Liver (tissue), 3 donors: ENCODE data around the gene ALPI.

ENCODE experiments used
- CTCF ChIP-seq: fragments of 150-350 bp; IDR thresholded peaks from 2 replicates; pipeline ENCODE4 v1.5.1; 2017; ENCODE audit warnings: improper control_type of control experiment, low read depth, low read length; ENCODE audit not compliant: missing input control
- EGR1 ChIP-seq, 2 donors: IDR thresholded peaks; 2 replicates each; pipeline ENCODE4 v1.6.1; 2016 to 2018; ENCODE audit warnings: antibody characterized with exemption in 2 of 2, low read depth in 2 of 2
- FOXA1 ChIP-seq: IDR thresholded peaks from 2 replicates; pipeline ENCODE4 v1.6.1; 2016; ENCODE audit warnings: antibody characterized with exemption
- GABPA ChIP-seq, 2 donors: IDR thresholded peaks in 1 of 2; conservative IDR thresholded peaks in 1 of 2; 2 replicates each; pipeline ENCODE4 v1.6.1; 2016; ENCODE audit warnings: antibody characterized with exemption in 2 of 2, mild to moderate bottlenecking in 1 of 2, moderate library complexity in 1 of 2
- HNF4G ChIP-seq: IDR thresholded peaks from 2 replicates; pipeline ENCODE4 v1.6.1; 2016; ENCODE audit warnings: antibody characterized with exemption
- RAD21 ChIP-seq, 2 donors: IDR thresholded peaks; 2 replicates each; pipeline ENCODE4 v1.6.1; 2016; ENCODE audit warnings: antibody characterized with exemption in 2 of 2, mild to moderate bottlenecking in 2 of 2
- RXRA ChIP-seq, 2 donors: IDR thresholded peaks; 2 replicates each; pipeline ENCODE4 v1.6.1; 2017 to 2018; ENCODE audit warnings: antibody characterized with exemption in 2 of 2, mild to moderate bottlenecking in 1 of 2
- SP1 ChIP-seq: IDR thresholded peaks from 2 replicates; pipeline ENCODE4 v1.6.1; 2018; ENCODE audit warnings: antibody characterized with exemption, mild to moderate bottlenecking
- YY1 ChIP-seq: IDR thresholded peaks from 2 replicates; pipeline ENCODE4 v1.6.1; 2016; ENCODE audit warnings: antibody characterized with exemption, mild to moderate bottlenecking
- TF ChIP-seq, protein P1 (sequence below): IDR thresholded peaks from 2 replicates; pipeline ENCODE4 v1.6.1; 2016; ENCODE audit warnings: antibody characterized with exemption, mild to moderate bottlenecking
- TF ChIP-seq, protein P2 (sequence below): IDR thresholded peaks from 2 replicates; pipeline ENCODE4 v1.6.1; 2016; ENCODE audit warnings: antibody characterized with exemption
- TF ChIP-seq, protein P3 (sequence below): IDR thresholded peaks from 2 replicates; pipeline ENCODE4 v1.6.1; 2016; ENCODE audit warnings: antibody characterized with exemption
- donor health status: healthy.
- donor health status: healthy.

- TF ChIP-seq CTCF = no peak
- TF ChIP-seq, protein P1, sequence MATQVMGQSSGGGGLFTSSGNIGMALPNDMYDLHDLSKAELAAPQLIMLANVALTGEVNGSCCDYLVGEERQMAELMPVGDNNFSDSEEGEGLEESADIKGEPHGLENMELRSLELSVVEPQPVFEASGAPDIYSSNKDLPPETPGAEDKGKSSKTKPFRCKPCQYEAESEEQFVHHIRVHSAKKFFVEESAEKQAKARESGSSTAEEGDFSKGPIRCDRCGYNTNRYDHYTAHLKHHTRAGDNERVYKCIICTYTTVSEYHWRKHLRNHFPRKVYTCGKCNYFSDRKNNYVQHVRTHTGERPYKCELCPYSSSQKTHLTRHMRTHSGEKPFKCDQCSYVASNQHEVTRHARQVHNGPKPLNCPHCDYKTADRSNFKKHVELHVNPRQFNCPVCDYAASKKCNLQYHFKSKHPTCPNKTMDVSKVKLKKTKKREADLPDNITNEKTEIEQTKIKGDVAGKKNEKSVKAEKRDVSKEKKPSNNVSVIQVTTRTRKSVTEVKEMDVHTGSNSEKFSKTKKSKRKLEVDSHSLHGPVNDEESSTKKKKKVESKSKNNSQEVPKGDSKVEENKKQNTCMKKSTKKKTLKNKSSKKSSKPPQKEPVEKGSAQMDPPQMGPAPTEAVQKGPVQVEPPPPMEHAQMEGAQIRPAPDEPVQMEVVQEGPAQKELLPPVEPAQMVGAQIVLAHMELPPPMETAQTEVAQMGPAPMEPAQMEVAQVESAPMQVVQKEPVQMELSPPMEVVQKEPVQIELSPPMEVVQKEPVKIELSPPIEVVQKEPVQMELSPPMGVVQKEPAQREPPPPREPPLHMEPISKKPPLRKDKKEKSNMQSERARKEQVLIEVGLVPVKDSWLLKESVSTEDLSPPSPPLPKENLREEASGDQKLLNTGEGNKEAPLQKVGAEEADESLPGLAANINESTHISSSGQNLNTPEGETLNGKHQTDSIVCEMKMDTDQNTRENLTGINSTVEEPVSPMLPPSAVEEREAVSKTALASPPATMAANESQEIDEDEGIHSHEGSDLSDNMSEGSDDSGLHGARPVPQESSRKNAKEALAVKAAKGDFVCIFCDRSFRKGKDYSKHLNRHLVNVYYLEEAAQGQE = no peak
- TF ChIP-seq, protein P2, sequence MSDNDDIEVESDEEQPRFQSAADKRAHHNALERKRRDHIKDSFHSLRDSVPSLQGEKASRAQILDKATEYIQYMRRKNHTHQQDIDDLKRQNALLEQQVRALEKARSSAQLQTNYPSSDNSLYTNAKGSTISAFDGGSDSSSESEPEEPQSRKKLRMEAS = no peak
- TF ChIP-seq, protein P3, sequence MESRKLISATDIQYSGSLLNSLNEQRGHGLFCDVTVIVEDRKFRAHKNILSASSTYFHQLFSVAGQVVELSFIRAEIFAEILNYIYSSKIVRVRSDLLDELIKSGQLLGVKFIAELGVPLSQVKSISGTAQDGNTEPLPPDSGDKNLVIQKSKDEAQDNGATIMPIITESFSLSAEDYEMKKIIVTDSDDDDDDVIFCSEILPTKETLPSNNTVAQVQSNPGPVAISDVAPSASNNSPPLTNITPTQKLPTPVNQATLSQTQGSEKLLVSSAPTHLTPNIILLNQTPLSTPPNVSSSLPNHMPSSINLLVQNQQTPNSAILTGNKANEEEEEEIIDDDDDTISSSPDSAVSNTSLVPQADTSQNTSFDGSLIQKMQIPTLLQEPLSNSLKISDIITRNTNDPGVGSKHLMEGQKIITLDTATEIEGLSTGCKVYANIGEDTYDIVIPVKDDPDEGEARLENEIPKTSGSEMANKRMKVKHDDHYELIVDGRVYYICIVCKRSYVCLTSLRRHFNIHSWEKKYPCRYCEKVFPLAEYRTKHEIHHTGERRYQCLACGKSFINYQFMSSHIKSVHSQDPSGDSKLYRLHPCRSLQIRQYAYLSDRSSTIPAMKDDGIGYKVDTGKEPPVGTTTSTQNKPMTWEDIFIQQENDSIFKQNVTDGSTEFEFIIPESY = no peak
- no peak for TF ChIP-seq EGR1 (IDR thresholded peaks at IDR 0.05; ENCODE audit: low read depth in 2 of 2)
- TF ChIP-seq FOXA1 = no peak
- no peak for TF ChIP-seq SP1
- TF ChIP-seq GABPA (IDR thresholded peaks at IDR 0.05 in 1 of 2, conservative IDR thresholded peaks at IDR 0.05 in 1 of 2) = no peak
- no peak for TF ChIP-seq RXRA (IDR thresholded peaks at IDR 0.05)
- no peak for TF ChIP-seq RAD21 (IDR thresholded peaks at IDR 0.05)
- TF ChIP-seq HNF4G = no peak
- no peak for TF ChIP-seq YY1
Measured at GRCh38 chr2:232411901-232412629, 43.9 kb upstream of the ALPI start.
